ENCODE measurements around the gene BCL6.

GRCh38 chr3:187788984-187789857 lies 44.0 kb upstream of the BCL6 start:
- no peak for TF ChIP-seq EZH2 (IDR thresholded peaks at IDR 0.05; ENCODE audit: borderline replicate concordance, low read length)
- TF ChIP-seq CTCF (conservative IDR thresholded peaks at IDR 0.05 in 1 of 2, IDR thresholded peaks at IDR 0.05 in 1 of 2; ENCODE audit: extremely low read depth in 1 of 2, insufficient read depth in 1 of 2, low read depth in 1 of 2, low read length in 2 of 2) = no peak
